Metanephros (tissue), 1 donor: Measurements from ENCODE around the gene ZNF92. TPM values are rescaled to one million over a fixed set of nuclear protein-coding genes. Genes with fewer than 3 reads are reported as not detected.

ENCODE experiments used
- total RNA-seq: library from RNA; depleted of rRNA; stranded (reverse); fragments of >200 nt; gene quantifications from one replicate; pipeline ENCODE4 v1.2.3, GENCODE V29; 2014

The ZNF92 gene
- total RNA-seq: 8.9 TPM

GRCh38 chr7:65373608-65374351, at the start of gene ZNF92:
Gene ZNF92, plus strand, starts transcription at chr7:65373855. Its CDS starts 143 bp downstream, at chr7:65373998.

